Measurements from ENCODE around the gene KRT6B.
"Not testable (repeated sequence)": the region's sequence is repeated elsewhere in the genome, so short reads cannot be mapped to it uniquely, and the experiment has no call there.

Gene KRT6B

GRCh38 chr12:52469853-52470252 lies 17.9 kb upstream of the KRT6B start:
- no peak overlapping the region for H3K4me3 ChIP-seq (replicated peaks; ENCODE audit: low read depth, low read length)
- TF ChIP-seq CTCF (IDR thresholded peaks at IDR 0.05; ENCODE audit: low read depth, low read length, missing control alignments), result no peak
- DNase-seq (ENCODE audit: extremely low read depth, low read depth), result no peak

- TF ChIP-seq CTCF (IDR thresholded peaks at IDR 0.05; ENCODE audit: low read depth, low read length, missing control alignments), result no peak
Observed at GRCh38 chr12:52464897-52465296, 13.0 kb upstream of the KRT6B start.

GRCh38 chr12:52461693-52462092 lies 9.7 kb upstream of the KRT6B start:
- no peak overlapping the region for H3K4me3 ChIP-seq (replicated peaks; ENCODE audit: low read depth, low read length)
- no peak for TF ChIP-seq CTCF (IDR thresholded peaks at IDR 0.05; ENCODE audit: low read depth, low read length, missing control alignments)
- DNase-seq (ENCODE audit: extremely low read depth, low read depth), result no peak

More at GRCh38 chr12:52464897-52465296, 13.0 kb upstream of the KRT6B start:
- DNase-seq (ENCODE audit: extremely low read depth, low read depth), result no peak
- H3K4me3 ChIP-seq (replicated peaks; ENCODE audit: low read depth, low read length), result no peak overlapping the region

GRCh38 chr12:52458861-52459260 lies 6.9 kb upstream of the KRT6B start:
- no peak for DNase-seq (ENCODE audit: extremely low read depth, low read depth)
- no peak overlapping the region for H3K4me3 ChIP-seq (replicated peaks; ENCODE audit: low read depth, low read length)
- TF ChIP-seq CTCF (IDR thresholded peaks at IDR 0.05; ENCODE audit: low read depth, low read length, missing control alignments), result no peak

- no peak for TF ChIP-seq CTCF (IDR thresholded peaks at IDR 0.05; ENCODE audit: low read depth, low read length, missing control alignments)
- H3K4me3 ChIP-seq (replicated peaks; ENCODE audit: low read depth, low read length), result no peak overlapping the region
- DNase-seq (ENCODE audit: extremely low read depth, low read depth), result no peak
Observed at GRCh38 chr12:52455821-52456220, 3.9 kb upstream of the KRT6B start.

- TF ChIP-seq CTCF (IDR thresholded peaks at IDR 0.05; ENCODE audit: low read depth, low read length, missing control alignments), result no peak
- no peak for DNase-seq (ENCODE audit: extremely low read depth, low read depth)
- no peak overlapping the region for H3K4me3 ChIP-seq (replicated peaks; ENCODE audit: low read depth, low read length)
Observed at GRCh38 chr12:52454411-52455201, 2.7 kb upstream of the KRT6B start.

- DNase-seq (ENCODE audit: extremely low read depth, low read depth), result no peak
- TF ChIP-seq CTCF (IDR thresholded peaks at IDR 0.05; ENCODE audit: low read depth, low read length, missing control alignments), result no peak
- no peak overlapping the region for H3K4me3 ChIP-seq (replicated peaks; ENCODE audit: low read depth, low read length)
Observed at GRCh38 chr12:52448228-52448627, 3.7 kb downstream of the KRT6B start.

GRCh38 chr12:52447196-52447595 lies 4.8 kb downstream of the KRT6B start:
- DNase-seq (ENCODE audit: extremely low read depth, low read depth); H3K4me3 ChIP-seq (replicated peaks; ENCODE audit: low read depth, low read length): not testable (repeated sequence)
